ENCODE data around the gene TMEM240. TPM values are rescaled to one million over a fixed set of nuclear protein-coding genes. Genes with fewer than 3 reads are reported as not detected.

TMEM240 gene
- total RNA-seq = 3.3 and 7.2 TPM in 2 replicates

DNA sequence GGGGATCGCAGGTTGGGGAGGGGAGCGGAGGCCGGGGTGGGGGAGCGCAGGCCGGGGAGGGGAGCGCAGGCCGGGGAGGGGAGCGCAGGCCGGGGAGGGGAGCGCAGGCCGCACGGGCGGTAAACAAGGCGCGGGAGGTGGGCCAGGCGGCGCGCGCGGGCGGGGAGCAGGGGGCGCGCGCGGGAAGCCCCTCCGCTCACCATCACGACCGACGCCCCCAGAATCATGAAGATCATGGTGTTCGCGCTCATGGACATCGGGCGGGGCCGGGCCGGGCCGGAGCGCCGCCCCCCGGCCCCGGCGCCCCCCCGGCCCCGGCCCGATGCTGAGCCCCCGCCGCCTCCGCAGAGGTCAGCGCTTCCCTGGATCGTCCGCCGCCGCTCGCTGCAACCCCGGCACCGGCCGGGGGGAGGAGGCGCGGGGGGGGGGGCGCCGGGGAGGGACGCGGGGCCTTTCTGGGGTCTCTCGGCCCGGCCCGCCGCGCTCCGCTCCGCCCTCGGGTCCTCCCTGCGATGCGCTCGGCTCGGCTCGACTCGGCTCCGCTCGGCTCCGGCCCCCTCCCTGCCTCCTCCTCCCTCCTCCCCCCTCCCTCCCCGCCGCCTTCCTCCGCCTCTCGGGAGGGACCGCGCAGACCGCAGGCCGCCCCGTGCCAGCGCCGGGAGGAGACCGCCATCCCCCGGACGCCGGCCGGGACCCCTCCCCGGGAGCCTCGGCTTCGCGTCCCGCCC lies at the start of gene TMEM240:
TSS of gene TMEM240 (minus strand) at position 535 of the 728 bp plus-strand sequence. CDS start at position 257, 278 bp downstream.

DNA sequence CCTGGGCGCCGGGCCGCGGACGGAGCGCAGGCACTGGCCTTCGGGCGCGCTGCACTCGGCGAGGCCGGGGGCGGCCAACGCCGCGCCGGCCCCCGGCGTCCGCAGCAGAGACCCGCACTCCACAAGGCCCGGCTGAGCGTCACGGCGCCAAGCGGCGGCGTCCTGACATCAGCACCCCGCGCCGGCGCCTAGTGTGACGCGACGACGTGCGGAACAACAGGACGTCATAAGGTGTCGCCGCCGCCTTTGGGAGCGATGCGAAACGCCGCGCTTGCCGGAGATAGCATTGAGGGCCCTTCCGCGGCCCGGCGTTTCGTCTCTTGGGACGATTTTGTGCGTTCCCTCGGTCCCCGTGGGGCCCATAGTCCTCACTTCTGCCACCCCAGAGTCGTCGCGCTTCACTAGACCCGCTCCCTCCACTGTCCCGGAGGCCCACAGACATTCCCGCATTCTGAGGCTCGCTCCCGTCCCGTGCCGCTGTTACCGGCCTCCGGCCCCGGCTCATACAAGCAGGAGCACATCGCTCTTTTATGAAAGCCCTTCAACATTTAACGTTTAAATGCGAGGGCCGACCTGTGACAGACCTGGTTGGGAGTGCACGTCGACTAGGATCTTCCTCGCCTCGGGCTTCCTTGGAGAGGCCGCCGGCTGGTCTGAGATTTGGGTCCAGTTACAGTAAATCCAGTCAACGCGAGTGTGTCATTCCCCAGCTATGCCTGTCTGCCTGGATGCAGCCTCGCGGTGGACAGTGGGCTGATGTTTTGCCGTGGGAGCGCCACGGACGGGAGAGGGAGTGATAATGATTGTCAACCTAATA lies 34.5 kb upstream of the TMEM240 start, which contains the start of gene SSU72:
TSS of gene SSU72 (minus strand) at position 143 of the 817 bp plus-strand sequence. CDS start 306 bp downstream, outside the sequence.

DNA sequence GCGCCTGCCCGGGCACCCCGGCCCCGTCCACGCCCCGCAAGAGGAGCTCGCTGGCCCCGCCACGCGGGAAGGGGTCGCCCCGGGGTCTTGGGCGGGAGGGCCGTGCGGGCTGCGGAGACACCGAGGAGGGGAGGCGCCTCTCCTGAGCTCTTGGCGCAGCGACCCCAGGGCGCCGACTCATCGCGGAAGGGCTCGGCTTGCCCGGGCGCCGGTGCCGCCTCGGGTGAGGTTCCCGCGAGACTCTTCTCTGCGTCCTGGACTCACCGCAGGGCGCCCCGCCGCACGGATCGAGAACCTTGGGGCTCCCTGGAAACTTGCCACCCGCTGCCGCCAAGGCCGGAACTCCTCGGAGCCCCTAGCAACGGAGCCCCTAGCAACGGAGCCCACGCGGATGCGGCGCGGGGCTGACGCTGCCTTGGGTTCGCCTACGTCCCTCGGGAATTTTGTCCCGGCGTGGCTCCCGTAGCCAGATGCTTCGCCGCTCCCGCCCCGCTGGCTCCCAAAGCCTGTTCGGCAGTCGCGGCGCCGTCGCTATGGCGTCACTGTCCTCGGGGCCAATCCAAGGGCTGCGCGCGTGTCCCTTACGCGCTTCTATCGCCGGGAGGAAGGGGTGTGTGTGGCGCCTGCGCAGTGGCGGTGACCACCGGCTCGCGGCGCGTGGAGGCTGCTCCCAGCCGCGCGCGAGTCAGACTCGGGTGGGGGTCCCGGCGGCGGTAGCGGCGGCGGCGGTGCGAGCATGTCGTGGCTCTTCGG lies 28.7 kb downstream of the TMEM240 start, which contains the start of gene ATAD3A:
TSS of gene ATAD3A (plus strand) at position 630 of the 753 bp plus-strand sequence. CDS start at position 737, 107 bp downstream.

Other genes with a start within 250 kb of the TMEM240 start
- gene ACAP3, start 232.7 kb downstream of the TMEM240 start, total RNA-seq = 38.2 and 64.0 TPM in 2 replicates
- 15.0 and 24.8 TPM in 2 replicates for gene PUSL1, start 232.0 kb downstream of the TMEM240 start, total RNA-seq
- gene INTS11, start 216.0 kb downstream of the TMEM240 start, total RNA-seq = 56.2 and 67.3 TPM in 2 replicates
- 10.3 and 10.5 TPM in 2 replicates for gene CPTP, start 215.8 kb downstream of the TMEM240 start, total RNA-seq
- 0.11 and 0.12 TPM in 2 replicates for gene TAS1R3, start 209.3 kb downstream of the TMEM240 start, total RNA-seq
- 133 and 150 TPM in 2 replicates for gene DVL1, start 191.2 kb downstream of the TMEM240 start, total RNA-seq
- gene MXRA8, start 182.1 kb downstream of the TMEM240 start, total RNA-seq = 203 and 230 TPM in 2 replicates
- 94.9 and 118 TPM in 2 replicates for gene AURKAIP1, start 165.4 kb downstream of the TMEM240 start, total RNA-seq
- 125 and 147 TPM in 2 replicates for gene CCNL2, start 141.3 kb downstream of the TMEM240 start, total RNA-seq
- 72.1 and 100 TPM in 2 replicates for gene MRPL20, start 133.3 kb downstream of the TMEM240 start, total RNA-seq
- gene ANKRD65, start 119.3 kb downstream of the TMEM240 start, total RNA-seq = 0.77 and 0.87 TPM in 2 replicates
- gene VWA1, start 104.9 kb downstream of the TMEM240 start, total RNA-seq = 3.2 and 5.1 TPM in 2 replicates
- 0.50 TPM in 1 of 2 replicates, not detected in the other for gene ATAD3C, start 90.9 kb downstream of the TMEM240 start, total RNA-seq
- 16.9 and 35.3 TPM in 2 replicates for gene ATAD3B, start 68.9 kb downstream of the TMEM240 start, total RNA-seq
- gene ATAD3A, start 28.5 kb downstream of the TMEM240 start, total RNA-seq = 33.6 and 79.5 TPM in 2 replicates
- gene SSU72, start 34.2 kb upstream of the TMEM240 start, total RNA-seq = 62.5 and 67.6 TPM in 2 replicates
- gene FNDC10, start 59.5 kb upstream of the TMEM240 start, total RNA-seq = 0.77 and 1.00 TPM in 2 replicates
- gene MIB2, start 74.9 kb upstream of the TMEM240 start, total RNA-seq = 49.7 and 112 TPM in 2 replicates
- 1.2 and 4.7 TPM in 2 replicates for gene MMP23B, start 91.5 kb upstream of the TMEM240 start, total RNA-seq
- gene CDK11B, start 118.4 kb upstream of the TMEM240 start, total RNA-seq = 8.4 and 12.3 TPM in 2 replicates
- 31.8 and 35.4 TPM in 2 replicates for gene SLC35E2B, start 152.2 kb upstream of the TMEM240 start, total RNA-seq
- 12.4 and 15.2 TPM in 2 replicates for gene CDK11A, start 183.7 kb upstream of the TMEM240 start, total RNA-seq
- gene NADK, start 237.8 kb upstream of the TMEM240 start, total RNA-seq = 36.9 and 40.3 TPM in 2 replicates